Loucy (cell line): ENCODE results near the gene SLC18A3.

Experiments
- EZH2phosphoT487 ChIP-seq: fragments of 200-600 bp; IDR thresholded peaks from 2 replicates; pipeline ENCODE4 v1.6.1; 2018; ENCODE audit warnings: antibody characterized with exemption, mild to moderate bottlenecking, moderate library complexity, borderline replicate concordance
- TF ChIP-seq, protein P1 (sequence below): fragments of 200-600 bp; sonication (generic); conservative IDR thresholded peaks from 2 replicates; pipeline ENCODE4 v1.5.1; 2014; ENCODE audit warnings: mild to moderate bottlenecking, antibody characterized with exemption, low read length

DNA sequence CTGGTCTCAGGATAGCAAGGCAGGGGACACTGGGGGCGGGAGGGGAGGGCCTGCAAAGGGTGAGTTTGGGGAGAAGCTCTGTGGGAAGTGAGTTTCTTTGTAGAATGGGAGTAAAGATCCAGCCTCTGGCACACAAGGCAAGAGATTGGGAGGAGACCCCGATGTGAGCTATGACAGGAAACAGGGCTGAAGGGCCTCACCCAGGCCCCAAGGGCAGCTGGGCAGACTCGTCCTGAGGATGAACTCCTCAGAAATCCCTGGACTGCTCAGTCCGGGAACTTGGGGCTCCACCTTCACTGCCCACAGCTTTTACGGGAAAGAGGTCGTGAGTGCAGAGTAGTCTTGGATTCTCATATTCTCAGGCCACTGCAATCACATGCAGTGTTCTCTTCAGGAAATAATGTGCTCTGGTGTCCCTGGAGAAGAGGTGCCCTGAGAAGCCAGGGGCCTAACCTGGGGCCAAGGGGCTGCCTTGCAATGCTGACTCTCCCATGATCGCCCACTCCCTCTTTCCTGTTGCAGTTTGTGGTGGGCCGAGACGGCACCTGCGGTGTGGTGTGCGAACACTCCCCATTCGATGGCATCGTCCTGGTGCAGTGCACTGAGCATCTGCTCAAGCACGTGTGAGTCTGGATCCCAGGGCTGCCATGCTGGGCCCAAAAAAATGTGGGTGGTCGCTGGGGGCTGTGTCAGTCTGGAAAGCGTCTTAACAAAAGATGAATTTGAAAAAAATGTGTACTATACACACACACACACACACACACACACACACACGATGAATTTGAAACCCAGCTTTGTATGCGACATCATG lies 38.1 kb downstream of the SLC18A3 start:
- TF ChIP-seq, protein P1, sequence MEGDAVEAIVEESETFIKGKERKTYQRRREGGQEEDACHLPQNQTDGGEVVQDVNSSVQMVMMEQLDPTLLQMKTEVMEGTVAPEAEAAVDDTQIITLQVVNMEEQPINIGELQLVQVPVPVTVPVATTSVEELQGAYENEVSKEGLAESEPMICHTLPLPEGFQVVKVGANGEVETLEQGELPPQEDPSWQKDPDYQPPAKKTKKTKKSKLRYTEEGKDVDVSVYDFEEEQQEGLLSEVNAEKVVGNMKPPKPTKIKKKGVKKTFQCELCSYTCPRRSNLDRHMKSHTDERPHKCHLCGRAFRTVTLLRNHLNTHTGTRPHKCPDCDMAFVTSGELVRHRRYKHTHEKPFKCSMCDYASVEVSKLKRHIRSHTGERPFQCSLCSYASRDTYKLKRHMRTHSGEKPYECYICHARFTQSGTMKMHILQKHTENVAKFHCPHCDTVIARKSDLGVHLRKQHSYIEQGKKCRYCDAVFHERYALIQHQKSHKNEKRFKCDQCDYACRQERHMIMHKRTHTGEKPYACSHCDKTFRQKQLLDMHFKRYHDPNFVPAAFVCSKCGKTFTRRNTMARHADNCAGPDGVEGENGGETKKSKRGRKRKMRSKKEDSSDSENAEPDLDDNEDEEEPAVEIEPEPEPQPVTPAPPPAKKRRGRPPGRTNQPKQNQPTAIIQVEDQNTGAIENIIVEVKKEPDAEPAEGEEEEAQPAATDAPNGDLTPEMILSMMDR = no peak
- TF ChIP-seq EZH2phosphoT487 = no peak
